SK-N-SH treated with all-trans-retinoic acid at 6 μM for 48 hours (cell line): ENCODE data around the gene TIPRL.

Experiments used
- ARNTL ChIP-seq: fragments of 450-650 bp; formaldehyde crosslinking; IDR thresholded peaks from 2 replicates; pipeline ENCODE4 v1.5.0; 2020; ENCODE audit warnings: low read depth, mild to moderate bottlenecking, moderate library complexity, borderline replicate concordance
- CSDC2 ChIP-seq: fragments of 250-450 bp; sonication (Bioruptor Pico); IDR thresholded peaks from 2 replicates; pipeline ENCODE4 v1.5.0; 2020; ENCODE audit warnings: mild to moderate bottlenecking, moderate library complexity
- GLIS3 ChIP-seq: fragments of 250-450 bp; sonication (Bioruptor Pico); IDR thresholded peaks from 2 replicates; pipeline ENCODE4 v1.5.0; 2020; ENCODE audit warnings: mild to moderate bottlenecking, moderate library complexity
- OSR1 ChIP-seq: fragments of 250-450 bp; sonication (Bioruptor Pico); IDR thresholded peaks from 2 replicates; pipeline ENCODE4 v1.8.0; 2022; ENCODE audit warnings: moderate library complexity, mild to moderate bottlenecking, inconsistent platforms
- RARB ChIP-seq: fragments of 250-450 bp; sonication (Bioruptor Pico); IDR thresholded peaks from 2 replicates; pipeline ENCODE4 v1.8.0; 2021; ENCODE audit warnings: mild to moderate bottlenecking, moderate library complexity
- TSHZ2 ChIP-seq: fragments of 250-450 bp; sonication (Bioruptor Pico); IDR thresholded peaks from 2 replicates; pipeline ENCODE4 v1.5.0; 2020; ENCODE audit warnings: mild to moderate bottlenecking, moderate library complexity
- ZFP30 ChIP-seq: fragments of 450-650 bp; formaldehyde crosslinking; IDR thresholded peaks from 2 replicates; pipeline ENCODE4 v1.5.0; 2022; ENCODE audit warnings: mild to moderate bottlenecking, moderate library complexity
- TF ChIP-seq, protein P1 (sequence below): fragments of 250-450 bp; sonication (Bioruptor Pico); IDR thresholded peaks from 2 replicates; pipeline ENCODE4 v1.5.1; 2021; ENCODE audit warnings: mild to moderate bottlenecking, moderate library complexity
- TF ChIP-seq, protein P2 (sequence below): fragments of 250-450 bp; sonication (Bioruptor Pico); IDR thresholded peaks from 2 replicates; pipeline ENCODE4 v1.8.0; 2021; ENCODE audit warnings: low read depth, mild to moderate bottlenecking, moderate library complexity, borderline replicate concordance
- TF ChIP-seq, protein P3 (sequence below): fragments of 250-450 bp; sonication (Bioruptor Pico); IDR thresholded peaks from 2 replicates; pipeline ENCODE4 v1.5.1; 2020; ENCODE audit warnings: low read depth, mild to moderate bottlenecking, moderate library complexity

GRCh38 chr1:168230709-168231108 lies 51.9 kb downstream of the TIPRL start:
- TF ChIP-seq OSR1 (CRISPR knock-in tag): no peak
- no peak for TF ChIP-seq ZFP30 (CRISPR knock-in tag)
- TF ChIP-seq, protein P1, sequence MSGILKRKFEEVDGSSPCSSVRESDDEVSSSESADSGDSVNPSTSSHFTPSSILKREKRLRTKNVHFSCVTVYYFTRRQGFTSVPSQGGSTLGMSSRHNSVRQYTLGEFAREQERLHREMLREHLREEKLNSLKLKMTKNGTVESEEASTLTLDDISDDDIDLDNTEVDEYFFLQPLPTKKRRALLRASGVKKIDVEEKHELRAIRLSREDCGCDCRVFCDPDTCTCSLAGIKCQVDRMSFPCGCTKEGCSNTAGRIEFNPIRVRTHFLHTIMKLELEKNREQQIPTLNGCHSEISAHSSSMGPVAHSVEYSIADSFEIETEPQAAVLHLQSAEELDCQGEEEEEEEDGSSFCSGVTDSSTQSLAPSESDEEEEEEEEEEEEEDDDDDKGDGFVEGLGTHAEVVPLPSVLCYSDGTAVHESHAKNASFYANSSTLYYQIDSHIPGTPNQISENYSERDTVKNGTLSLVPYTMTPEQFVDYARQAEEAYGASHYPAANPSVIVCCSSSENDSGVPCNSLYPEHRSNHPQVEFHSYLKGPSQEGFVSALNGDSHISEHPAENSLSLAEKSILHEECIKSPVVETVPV (CRISPR knock-in tag): no peak
- TF ChIP-seq, protein P2, sequence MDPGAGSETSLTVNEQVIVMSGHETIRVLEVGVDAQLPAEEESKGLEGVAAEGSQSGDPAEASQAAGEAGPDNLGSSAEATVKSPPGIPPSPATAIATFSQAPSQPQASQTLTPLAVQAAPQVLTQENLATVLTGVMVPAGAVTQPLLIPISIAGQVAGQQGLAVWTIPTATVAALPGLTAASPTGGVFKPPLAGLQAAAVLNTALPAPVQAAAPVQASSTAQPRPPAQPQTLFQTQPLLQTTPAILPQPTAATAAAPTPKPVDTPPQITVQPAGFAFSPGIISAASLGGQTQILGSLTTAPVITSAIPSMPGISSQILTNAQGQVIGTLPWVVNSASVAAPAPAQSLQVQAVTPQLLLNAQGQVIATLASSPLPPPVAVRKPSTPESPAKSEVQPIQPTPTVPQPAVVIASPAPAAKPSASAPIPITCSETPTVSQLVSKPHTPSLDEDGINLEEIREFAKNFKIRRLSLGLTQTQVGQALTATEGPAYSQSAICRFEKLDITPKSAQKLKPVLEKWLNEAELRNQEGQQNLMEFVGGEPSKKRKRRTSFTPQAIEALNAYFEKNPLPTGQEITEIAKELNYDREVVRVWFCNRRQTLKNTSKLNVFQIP: no peak
- no peak for TF ChIP-seq GLIS3 (CRISPR knock-in tag)
- no peak for TF ChIP-seq TSHZ2
- TF ChIP-seq RARB: no peak
- TF ChIP-seq ARNTL (CRISPR knock-in tag): no peak
- TF ChIP-seq, protein P3, sequence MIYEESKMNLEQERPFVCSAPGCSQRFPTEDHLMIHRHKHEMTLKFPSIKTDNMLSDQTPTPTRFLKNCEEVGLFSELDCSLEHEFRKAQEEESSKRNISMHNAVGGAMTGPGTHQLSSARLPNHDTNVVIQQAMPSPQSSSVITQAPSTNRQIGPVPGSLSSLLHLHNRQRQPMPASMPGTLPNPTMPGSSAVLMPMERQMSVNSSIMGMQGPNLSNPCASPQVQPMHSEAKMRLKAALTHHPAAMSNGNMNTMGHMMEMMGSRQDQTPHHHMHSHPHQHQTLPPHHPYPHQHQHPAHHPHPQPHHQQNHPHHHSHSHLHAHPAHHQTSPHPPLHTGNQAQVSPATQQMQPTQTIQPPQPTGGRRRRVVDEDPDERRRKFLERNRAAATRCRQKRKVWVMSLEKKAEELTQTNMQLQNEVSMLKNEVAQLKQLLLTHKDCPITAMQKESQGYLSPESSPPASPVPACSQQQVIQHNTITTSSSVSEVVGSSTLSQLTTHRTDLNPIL (CRISPR knock-in tag): no peak
- no peak for TF ChIP-seq CSDC2 (CRISPR knock-in tag)
